ENCODE data around the gene SDS.

The SDS gene

DNA sequence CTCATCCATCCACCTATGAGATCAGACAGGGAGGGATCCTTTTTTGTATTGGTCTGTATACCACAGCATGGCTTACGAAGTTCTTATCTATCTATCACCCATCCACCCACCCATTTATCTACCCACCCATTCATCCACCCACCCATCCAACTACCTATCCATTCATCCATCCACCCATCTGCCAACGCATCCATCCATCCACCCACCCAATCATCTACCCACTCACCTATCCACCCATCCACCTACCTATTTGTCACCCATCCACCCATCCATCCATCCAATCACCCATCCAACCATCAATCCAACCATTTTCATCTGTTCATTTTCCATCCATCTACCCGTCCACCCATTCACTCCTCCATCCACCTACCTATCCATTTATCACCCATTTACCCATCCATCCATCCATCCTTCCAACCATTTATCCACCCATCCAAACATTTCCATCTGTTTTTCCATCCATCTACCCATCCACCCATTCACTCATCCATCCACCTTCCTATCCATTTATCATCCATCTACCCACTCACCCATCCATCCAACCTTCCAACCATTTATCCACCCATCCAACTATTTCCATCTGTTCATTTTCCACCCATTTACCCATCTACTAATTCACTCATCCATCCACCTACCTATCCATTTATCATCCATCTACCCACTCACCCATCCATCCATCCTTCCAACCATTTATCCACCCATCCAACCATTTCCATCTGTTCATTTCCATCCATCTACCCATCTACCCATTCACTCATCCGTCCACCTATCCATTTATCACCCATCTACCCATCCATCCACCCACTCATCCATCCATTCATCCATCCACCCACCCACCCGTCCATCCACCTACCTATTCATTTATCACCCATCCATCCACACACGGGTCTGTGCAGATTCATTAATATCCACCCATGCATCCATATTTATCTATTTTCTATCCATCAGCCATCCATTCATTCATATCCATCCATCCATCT lies 13.3 kb downstream of the SDS start:
- no peak for DNase-seq (ENCODE audit: low read depth)
- TF ChIP-seq, protein P1, sequence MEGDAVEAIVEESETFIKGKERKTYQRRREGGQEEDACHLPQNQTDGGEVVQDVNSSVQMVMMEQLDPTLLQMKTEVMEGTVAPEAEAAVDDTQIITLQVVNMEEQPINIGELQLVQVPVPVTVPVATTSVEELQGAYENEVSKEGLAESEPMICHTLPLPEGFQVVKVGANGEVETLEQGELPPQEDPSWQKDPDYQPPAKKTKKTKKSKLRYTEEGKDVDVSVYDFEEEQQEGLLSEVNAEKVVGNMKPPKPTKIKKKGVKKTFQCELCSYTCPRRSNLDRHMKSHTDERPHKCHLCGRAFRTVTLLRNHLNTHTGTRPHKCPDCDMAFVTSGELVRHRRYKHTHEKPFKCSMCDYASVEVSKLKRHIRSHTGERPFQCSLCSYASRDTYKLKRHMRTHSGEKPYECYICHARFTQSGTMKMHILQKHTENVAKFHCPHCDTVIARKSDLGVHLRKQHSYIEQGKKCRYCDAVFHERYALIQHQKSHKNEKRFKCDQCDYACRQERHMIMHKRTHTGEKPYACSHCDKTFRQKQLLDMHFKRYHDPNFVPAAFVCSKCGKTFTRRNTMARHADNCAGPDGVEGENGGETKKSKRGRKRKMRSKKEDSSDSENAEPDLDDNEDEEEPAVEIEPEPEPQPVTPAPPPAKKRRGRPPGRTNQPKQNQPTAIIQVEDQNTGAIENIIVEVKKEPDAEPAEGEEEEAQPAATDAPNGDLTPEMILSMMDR (IDR thresholded peaks at IDR 0.05; ENCODE audit: control insufficient read depth, extremely low read depth, insufficient read depth) = no peak
- H3K4me3 ChIP-seq (ENCODE audit: low read depth, low read length) = no peak overlapping the region

DNA sequence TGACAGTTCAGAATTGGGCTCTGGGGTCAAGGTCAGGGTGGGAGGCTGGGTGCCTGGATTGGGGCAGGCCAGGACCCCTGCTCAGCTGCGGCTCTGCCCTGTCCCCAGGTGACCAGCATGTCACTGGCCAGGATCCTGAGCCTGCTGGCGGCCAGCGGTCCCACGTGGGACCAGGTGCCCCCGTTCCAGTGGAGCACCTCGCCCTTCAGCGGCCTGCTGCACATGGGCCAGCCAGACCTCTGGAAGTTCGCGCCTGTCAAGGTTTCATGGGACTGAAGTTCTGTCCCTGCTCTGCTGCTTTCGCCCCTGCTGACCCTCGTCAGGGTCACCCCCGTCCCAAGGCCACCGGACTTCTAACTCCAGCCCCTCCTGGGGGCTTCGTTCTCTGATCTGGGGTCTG lies 15.3 kb downstream of the SDS start:
- TF ChIP-seq, protein P1 (IDR thresholded peaks at IDR 0.05; ENCODE audit: control insufficient read depth, extremely low read depth, insufficient read depth) = no peak
- no peak for DNase-seq (ENCODE audit: low read depth)

DNA sequence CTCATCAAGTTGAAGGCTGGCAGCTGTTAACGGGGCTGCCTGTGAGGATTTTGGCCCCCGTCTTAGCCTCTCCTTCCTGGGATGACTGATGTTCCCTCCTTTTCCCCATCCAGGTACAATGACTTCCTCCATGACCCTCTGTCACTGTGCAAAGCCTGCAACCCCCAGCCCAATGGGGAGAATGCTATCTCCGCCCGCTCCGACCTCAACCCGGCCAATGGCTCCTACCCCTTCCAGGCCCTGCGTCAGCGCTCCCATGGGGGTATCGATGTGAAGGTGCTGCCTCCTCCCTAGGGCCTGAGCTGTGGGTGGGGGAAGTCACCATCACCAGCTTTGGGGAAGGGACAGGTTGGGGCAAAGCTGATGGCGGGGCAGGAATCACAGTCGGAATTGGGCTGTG lies 16.1 kb downstream of the SDS start:
- TF ChIP-seq, protein P1 (IDR thresholded peaks at IDR 0.05; ENCODE audit: control insufficient read depth, extremely low read depth, insufficient read depth) = no peak
- H3K4me3 ChIP-seq (ENCODE audit: low read depth, low read length) = no peak overlapping the region
- DNase-seq (ENCODE audit: low read depth) = no peak

More for the DNA sequence above, 15.3 kb downstream of the SDS start:
- no peak overlapping the region for H3K4me3 ChIP-seq (ENCODE audit: low read depth, low read length)

DNA sequence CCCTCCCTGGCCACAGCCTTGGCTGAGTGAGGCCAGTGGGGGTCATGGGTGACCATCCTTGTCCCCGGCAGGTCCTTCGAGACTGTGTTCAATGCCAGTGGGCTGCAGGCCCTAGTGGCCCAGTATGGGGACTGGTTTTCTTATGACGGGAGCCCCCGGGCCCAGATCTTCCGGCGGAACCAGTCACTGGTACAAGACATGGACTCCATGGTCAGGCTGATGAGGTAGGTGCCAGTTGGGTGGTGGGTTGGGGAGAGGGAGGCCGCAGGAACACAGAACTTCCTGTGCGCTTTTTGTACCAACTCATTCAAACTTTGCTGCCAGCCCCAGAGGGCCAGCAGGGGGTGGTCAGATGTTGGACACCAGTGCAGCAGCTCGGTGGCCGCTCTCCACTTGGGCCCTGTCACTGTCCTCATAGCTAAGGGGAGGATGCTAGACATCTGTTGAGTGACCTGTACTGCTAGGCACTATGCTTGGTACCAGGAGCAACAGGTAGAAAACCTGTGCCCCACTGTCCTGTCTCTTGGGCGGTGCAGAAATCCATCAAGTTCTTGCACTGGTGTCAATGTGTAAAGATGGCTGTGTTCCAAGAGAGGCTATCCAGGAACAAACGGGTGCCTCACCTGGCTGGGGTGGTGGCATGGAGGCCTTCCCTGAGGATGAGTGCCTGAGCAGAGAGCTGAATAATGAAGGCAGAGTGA lies 16.7 kb downstream of the SDS start:
- TF ChIP-seq, protein P1 (IDR thresholded peaks at IDR 0.05; ENCODE audit: control insufficient read depth, extremely low read depth, insufficient read depth) = no peak
- DNase-seq (ENCODE audit: low read depth) = no peak
- no peak overlapping the region for H3K4me3 ChIP-seq (ENCODE audit: low read depth, low read length)

DNA sequence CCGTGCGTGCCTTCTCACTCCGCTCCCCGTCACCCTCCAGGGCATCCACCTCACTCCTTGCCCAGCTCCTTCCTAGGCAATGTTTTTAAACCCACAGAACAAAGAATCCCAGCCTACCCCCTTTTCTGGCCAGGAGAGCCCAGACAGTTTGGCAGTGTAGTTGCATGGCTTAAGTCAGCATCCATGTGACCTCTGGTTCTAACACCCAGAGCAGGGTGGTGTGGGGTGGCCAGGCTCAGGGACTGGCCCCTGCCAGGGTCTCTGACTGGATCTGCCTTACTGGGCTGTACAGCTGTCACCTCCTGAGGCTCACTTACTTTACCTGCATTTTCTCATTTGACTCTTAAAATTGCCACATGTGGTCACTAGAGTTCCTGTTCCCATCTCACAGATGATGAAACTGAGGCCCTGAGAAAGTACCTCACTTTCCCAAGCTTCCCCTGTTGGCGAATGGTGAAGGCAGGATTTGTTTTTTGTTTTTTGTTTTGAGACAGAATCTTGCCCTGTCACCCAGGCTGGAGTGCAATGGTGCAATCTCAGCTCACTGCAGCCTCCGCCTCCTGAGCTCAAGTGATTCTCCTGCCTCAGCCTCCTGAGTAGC lies 18.3 kb downstream of the SDS start:
- TF ChIP-seq, protein P1 (IDR thresholded peaks at IDR 0.05; ENCODE audit: control insufficient read depth, extremely low read depth, insufficient read depth) = no peak
- no peak for DNase-seq (ENCODE audit: low read depth)

DNA sequence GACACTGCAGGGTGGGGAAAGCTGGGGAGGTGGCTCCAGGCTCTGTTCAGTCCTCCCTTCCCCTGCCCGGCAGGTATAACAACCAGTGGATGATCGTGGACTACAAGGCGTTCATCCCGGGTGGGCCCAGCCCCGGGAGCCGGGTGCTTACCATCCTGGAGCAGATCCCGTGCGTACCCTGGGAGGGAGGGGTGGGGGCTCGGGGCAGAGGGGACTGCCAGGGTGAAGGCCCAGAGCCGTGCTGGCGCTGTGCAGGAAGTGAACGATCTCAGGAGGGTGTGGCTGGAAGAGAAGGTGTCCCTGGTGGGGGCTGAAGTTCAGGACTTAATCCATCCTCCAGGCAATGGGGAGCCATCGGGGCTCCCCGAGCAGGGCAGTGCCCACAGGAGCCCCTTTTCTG lies 18.9 kb downstream of the SDS start:
- no peak overlapping the region for H3K4me3 ChIP-seq (ENCODE audit: low read depth, low read length)
- DNase-seq (ENCODE audit: low read depth) = no peak

More for the DNA sequence above, 18.3 kb downstream of the SDS start:
- H3K4me3 ChIP-seq (ENCODE audit: low read depth, low read length) = no peak overlapping the region

More for the DNA sequence above, 18.9 kb downstream of the SDS start:
- TF ChIP-seq, protein P1 (IDR thresholded peaks at IDR 0.05; ENCODE audit: control insufficient read depth, extremely low read depth, insufficient read depth) = no peak
